PFSK-1 (cell line): ENCODE results near the gene RCE1.

Experiments used
- FOXP2 ChIP-seq: optimal IDR thresholded peaks from 2 replicates; pipeline ENCODE3; 2011; ENCODE audit warnings: borderline replicate concordance, control low read depth, inconsistent platforms; ENCODE audit not compliant: insufficient read depth; ENCODE audit errors: extremely low read length, extremely low read depth
- POLR2AphosphoS5 ChIP-seq: IDR thresholded peaks from 2 replicates; pipeline ENCODE4 v1.6.1; 2012; ENCODE audit warnings: low read depth, mild to moderate bottlenecking, control low read depth, low read length, moderate library complexity
- REST ChIP-seq, 2 experiments: IDR thresholded peaks; 2 replicates each; pipeline versions ENCODE4 v1.6.1 to v1.8.0; 2011 to 2012; ENCODE audit warnings: low read depth in 2 of 2, low read length in 2 of 2, control low read depth in 1 of 2, inconsistent platforms in 1 of 2, mild to moderate bottlenecking in 1 of 2, moderate library complexity in 1 of 2; ENCODE audit not compliant: insufficient read depth in 1 of 2
- SIN3A ChIP-seq: IDR thresholded peaks from 2 replicates; pipeline ENCODE4 v1.6.1; 2012; ENCODE audit warnings: mild to moderate bottlenecking, low read length, moderate library complexity, borderline replicate concordance; ENCODE audit not compliant: insufficient read depth
- TAF1 ChIP-seq: IDR thresholded peaks from 2 replicates; pipeline ENCODE4 v1.6.1; 2012; ENCODE audit warnings: low read length, control low read depth, borderline replicate concordance; ENCODE audit not compliant: insufficient read depth

RCE1 gene

DNA sequence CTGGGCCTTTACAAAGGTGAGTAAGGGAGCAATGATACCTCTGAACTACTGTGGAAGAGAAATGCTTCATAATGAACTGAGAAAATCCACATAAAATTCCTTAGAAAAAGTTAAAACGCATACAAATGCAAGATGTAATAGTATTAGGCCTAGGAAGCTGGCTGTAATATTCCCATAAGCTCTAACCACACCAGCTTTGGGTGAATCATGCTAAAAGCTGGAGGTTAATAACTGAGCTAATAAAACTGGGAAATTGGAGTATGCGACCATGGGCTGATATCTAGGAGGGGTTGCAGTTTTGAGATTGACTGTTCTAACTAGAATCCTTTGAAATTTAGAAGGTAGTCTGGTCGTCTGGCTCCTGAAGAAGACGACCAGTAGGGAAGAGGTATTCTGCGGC, 28.6 kb upstream of the RCE1 start:
- TF ChIP-seq REST (IDR thresholded peaks at IDR 0.05; ENCODE audit: insufficient read depth in 1 of 2, low read depth in 2 of 2, low read length in 2 of 2) (no peak), POLR2AphosphoS5 (no peak), TAF1 (no peak), SIN3A (no peak)

GRCh38 chr11:66815646-66816045, 27.6 kb upstream of the RCE1 start:
- no peak for TF ChIP-seq SIN3A
- TF ChIP-seq REST (IDR thresholded peaks at IDR 0.05; ENCODE audit: insufficient read depth in 1 of 2, low read depth in 2 of 2, low read length in 2 of 2): no peak
- TF ChIP-seq TAF1: no peak
- TF ChIP-seq POLR2AphosphoS5: no peak
- TF ChIP-seq FOXP2: no peak

- no peak for TF ChIP-seq FOXP2
- TF ChIP-seq SIN3A: no peak
- TF ChIP-seq TAF1: no peak
- no peak for TF ChIP-seq POLR2AphosphoS5
- TF ChIP-seq REST (IDR thresholded peaks at IDR 0.05; ENCODE audit: insufficient read depth in 1 of 2, low read depth in 2 of 2, low read length in 2 of 2): no peak
These were observed 24.8 kb upstream of the RCE1 start for GRCh38 chr11:66818231-66818955.

DNA sequence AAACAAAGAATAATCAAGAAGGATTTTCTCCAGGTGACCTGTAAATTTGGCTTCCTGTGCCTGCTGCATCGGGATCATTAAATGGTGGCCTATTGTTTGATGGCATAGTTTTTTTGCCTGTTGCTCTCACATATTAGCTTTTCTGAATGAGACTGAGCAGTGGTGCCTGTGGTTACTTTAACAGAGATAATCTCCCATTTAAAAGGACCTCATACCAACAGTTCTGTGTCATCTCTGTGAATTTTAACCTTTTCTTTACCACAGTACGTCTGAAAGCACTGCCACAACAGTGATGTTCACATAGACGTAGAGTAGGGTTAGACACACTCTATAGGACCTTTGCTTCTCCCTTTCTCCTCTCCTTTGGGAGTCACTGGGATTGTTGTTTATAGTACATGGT, 22.9 kb upstream of the RCE1 start:
- TF ChIP-seq REST (IDR thresholded peaks at IDR 0.05; ENCODE audit: insufficient read depth in 1 of 2, low read depth in 2 of 2, low read length in 2 of 2) (no peak), SIN3A (no peak), TAF1 (no peak), POLR2AphosphoS5 (no peak), FOXP2 (no peak)

DNA sequence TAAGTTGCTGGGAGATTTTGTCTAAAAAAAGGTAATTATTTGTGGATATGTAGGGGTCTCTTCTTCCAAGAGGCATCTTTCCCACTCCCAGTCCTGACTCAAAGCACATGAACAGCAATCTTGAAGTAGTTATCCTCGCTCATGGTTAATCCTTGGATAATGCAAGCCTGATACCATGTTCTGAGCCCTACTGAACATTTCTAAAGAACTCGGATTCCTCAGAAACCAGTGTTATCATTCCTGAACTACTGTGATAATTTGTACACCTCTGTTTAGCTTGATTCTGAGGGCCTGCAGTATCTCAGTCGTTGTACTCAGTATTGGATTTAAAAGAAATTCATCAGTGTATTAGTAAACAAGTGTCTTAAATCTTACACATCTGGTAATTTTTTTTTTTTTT, 22.3 kb upstream of the RCE1 start:
- TF ChIP-seq POLR2AphosphoS5 (no peak), SIN3A (no peak), TAF1 (no peak), FOXP2 (no peak), REST (IDR thresholded peaks at IDR 0.05; ENCODE audit: insufficient read depth in 1 of 2, low read depth in 2 of 2, low read length in 2 of 2) (no peak)
